ENCODE data around the gene ELP6.
A peak's percentile ranks its signal among the peaks of the same experiment; 100 is the strongest.
"Not testable (repeated sequence)": the region's sequence is repeated elsewhere in the genome, so short reads cannot be mapped to it uniquely, and the experiment has no call there.

ELP6 gene

DNA sequence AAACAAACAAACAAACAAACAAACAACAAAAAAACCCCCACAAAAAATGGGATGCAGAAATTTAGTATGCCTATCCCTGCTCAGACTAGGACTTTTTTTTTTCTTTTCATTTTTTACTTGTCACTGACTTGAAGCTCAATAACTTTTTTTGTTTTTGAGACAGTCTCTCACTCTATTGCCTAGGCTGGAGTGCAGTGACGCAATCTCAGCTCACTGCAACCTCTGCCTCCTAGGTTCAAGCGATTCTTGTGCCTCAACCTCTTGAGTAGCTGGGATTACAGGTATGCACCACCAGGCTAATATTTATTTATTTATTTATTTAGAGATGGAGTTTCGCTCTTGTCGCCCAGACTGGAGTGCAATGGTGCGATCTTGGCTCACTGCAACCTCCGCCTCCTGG, 8.2 kb downstream of the ELP6 start:
- not testable (repeated sequence) for DNase-seq

DNA sequence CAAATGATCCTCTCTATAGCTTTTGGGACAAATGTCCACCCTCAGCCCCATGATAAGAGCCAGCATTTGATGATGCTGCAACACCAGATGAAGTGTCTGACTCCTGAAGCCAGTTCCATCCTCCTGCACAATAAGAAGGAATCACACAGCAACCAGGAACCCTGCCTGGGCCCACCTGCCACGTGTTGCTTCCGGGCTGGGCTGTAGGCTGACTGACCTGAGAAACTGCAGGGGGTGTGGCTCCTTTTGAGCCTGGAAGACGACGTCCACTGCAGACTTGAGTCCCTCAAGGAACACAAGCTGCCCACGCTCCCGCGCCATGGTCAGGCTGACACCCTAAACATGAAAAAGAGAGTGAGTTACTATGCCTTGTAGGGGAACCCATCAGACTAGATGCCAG, 9.4 kb downstream of the ELP6 start:
- no peak for DNase-seq

DNA sequence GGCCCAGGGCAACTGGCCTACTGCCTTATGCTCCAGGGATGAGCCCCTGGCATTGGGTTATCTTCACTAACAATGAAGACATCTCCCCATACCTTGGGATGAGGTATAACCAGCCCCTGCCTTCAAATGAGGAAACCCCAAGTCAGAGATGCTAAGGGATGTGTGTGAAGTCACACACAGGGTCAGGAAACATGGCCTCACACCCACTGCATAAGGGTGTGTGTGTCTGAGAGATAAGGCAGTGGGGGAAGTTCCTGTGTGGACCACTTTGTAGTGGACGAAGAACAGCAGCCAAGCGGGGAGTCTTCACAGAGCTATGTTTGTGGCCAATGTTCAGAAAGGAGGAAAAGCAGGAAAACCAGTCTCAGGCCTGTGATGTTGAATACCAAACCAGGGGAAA, 10.5 kb downstream of the ELP6 start:
- no peak for DNase-seq

DNA sequence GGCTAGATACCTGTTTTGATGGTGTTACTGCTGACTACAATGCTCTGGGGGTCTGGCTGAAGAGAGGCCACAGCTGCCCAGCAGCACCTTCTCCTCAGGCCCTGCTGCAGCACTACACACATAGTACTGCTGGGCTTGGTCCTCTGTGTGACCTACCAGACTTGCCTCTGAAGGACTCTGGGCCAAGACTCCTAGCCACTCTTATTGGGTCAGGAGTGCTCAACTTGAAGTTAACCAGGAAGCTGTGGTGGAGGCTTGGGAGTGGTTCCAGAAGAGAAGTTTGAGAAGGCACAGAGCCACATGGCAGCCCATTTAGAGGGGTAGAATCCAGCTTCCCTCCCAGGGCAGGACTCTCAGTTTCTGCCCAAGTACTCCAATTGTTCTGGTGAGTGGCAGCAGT, 16.6 kb downstream of the ELP6 start:
- DNase-seq: no peak

DNA sequence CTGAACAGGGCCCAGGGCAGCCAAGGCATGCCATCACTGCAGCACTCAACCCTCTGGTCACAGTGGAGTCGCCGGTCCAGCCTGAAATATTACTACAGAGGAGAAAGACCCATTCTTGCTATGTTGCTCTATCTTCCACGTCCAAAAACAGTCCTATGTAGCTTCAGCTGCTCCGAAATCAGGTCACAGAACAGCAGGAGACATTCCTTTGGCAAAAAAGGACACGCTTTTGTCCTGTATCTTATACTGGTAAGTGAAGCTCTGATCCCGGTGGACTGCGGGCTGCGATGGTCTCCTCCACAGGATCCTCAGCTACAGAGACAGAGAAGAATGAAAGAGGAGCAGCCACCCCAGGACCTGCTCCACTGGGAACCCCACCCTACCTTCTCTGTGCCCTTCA, 17.6 kb downstream of the ELP6 start:
- DNase-seq: no peak

DNA sequence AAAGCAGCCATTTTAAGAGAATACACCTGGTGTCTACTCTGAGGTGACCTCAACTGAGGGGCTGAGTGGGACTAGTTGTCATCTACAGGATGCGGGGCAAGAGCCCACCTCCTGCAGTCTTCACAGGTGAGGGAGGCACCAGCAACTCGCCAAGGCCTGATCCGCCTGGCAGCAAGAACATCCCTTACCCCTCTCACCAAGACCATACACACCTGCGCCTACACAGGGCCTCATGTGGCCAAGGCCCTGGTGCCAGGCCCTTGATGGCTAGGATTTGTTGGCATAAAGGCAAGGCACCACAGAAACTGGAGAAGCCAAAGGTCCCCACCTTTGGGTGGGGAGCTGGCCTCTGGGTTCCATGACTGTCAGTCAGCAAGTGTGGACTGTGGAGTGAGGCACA, 18.4 kb downstream of the ELP6 start:
- no peak for DNase-seq

DNA sequence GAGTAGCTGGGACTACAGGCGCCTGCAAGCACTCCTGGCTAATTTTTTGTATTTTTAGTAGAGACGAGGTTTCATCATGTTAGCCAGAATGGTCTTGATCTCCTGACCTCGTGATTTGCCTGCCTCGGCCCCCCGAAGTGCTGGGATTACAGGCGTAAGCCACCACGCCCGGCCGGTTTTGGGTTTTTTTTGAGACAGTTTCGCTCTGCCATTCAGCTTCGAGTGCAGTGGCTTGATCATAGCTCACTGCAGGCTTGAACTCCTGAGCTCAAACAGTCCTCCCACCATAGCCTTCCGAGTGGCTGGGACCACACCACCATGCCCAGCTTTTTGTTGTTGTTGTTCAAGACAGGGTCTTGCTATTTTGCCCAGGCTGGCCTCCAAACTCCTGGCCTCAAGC, 21.7 kb downstream of the ELP6 start:
- no peak for DNase-seq

DNA sequence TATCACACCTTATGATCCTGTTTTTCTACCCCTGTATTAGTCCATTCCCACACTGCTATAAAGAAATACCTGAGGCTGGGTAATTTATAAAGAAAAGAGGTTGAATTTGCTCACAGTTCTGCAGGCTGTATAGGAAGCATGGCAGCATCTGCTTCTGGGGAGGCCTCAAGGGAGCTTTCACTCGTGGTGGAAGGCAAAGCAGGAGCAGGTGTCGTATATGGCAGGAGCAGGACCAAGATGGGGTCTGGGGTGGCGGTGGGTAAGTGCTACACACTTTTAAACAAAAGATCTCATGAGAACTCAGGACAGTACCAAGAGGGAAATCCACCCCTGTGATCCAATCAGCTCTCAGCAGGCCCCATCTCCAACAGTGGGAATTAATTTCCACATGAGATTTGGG, 22.3 kb downstream of the ELP6 start:
- no peak for DNase-seq

DNA sequence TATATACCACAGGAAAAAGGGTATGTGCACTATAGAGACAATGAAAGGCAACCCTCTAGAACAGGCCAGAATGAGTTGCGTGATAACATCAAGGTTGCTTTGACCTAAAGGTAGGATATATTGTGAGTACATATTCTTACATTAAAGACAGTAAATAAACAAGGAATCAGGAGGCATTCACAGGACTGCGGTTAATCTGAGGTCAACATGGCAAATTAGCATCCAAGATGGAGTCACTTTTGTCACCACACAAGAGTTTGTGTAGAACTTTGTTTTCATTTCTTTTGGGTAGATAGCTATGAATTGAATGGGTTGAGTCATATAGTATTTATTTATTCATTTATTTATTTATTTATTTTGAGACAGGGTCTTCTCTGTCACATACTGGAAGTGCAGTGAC, 26.2 kb downstream of the ELP6 start:
- DNase-seq: no peak

DNA sequence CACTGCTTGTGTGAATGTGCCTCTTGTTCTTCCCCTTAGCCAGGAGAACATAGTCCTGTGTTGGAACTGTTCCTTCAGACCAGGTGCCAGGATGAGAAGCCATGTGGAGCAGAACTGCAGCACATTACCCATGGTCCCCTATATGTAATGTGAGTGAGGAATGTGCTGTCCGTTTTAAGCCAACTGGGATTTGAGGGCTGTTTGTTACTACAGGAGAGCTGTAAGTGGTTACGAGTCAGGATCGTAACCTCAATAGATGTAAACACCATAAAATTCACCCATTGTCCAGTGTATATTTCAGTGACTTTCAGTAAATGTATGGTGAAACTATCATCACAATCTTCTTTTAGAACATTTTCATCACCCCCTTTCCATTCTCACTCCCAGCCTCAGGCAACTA, 27.7 kb downstream of the ELP6 start:
- no peak for DNase-seq

DNA sequence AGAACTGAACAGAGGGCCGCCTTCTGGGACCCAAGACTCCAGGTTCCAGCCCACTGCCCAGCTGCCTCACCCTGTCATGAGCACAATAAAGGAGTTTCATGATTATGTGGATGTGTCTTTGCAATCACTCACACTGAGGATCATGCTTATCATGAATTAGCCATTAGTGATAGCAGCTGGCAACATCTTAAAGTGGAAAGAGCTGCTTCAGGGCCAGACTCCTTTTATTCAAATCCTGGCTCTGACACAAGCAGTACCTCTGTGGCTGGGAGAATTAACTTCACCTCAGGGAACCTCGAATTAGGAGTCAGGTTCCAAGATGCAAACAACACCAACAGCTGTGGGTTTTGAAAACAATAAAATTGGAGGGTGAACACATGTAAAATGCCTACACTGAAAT, 31.1 kb downstream of the ELP6 start:
- no peak for DNase-seq

DNA sequence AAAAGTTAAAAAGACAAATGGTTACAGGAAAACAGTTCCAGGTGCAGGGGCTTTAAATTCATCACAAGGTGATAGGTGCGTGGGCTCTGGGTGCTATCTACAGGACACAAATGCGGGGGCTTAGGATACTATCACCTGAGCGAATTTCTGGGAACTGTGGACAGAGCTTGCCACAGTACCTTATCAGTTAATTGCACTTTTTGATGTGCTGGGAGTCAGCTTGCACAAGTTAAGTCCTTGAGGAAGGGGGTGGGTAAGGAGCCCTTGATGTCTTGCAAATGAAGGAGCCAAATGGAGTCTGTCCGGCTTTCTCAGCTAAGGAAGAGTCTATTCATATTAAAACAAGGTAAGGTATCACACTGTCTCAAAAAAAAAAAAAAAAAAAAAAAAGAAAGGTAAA, 31.7 kb downstream of the ELP6 start:
- not testable (repeated sequence) for DNase-seq

DNA sequence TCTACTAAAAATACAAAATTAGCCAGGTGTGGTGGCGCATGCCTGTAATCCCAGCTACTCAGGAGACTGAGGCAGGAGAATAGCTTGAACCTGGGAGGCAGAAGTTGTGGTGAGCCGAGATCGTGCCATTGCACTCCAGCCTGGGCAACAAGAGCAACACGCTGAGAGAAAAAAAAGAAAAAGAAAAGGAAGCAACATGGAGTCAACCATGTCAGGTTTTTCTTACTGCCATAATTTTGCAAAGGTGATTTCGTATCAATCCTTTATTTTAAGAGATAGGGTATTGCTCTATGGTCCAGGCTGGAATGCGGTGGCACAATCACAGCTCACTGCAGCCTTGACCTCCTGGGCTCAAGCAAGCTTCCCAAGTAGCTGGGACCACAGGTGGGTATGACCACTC, 33.2 kb downstream of the ELP6 start:
- DNase-seq: not testable (repeated sequence)

DNA sequence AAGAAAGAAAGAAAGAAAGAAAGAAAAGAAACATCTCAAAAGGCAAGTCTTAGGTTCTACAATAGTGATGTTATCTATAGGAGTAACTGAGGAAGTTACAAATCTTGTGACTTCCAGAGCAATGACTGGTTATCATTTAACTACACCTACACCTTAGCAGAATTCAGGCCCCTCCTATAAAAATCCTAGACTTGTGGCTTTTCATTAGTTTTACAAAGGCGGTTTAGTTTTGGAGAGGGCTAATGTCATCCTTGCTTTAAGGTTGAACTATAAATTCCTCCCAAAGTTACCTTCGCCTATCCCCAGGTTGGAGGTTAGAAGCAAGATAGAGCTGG, 33.7 kb downstream of the ELP6 start:
- DNase-seq: no peak

DNA sequence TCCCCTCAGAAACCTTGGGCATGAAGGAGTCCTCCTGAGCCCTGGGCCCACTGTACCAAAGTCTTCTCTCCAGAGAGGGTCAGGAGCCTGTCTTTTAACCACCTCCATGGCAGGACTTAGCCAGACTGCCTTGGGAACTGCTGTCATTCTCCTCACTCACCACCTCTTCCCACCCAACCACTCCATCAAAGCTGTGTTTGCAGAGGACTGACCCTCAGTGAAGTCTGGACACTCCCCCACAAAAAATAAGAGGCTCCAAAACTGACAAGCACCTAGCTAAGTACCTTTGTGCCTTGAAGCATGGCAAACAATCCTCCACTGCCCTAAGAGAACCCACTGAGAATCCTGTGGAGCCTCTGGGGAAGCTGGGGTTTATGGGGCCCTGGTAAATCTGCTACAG, 35.5 kb downstream of the ELP6 start:
- no peak for DNase-seq

DNA sequence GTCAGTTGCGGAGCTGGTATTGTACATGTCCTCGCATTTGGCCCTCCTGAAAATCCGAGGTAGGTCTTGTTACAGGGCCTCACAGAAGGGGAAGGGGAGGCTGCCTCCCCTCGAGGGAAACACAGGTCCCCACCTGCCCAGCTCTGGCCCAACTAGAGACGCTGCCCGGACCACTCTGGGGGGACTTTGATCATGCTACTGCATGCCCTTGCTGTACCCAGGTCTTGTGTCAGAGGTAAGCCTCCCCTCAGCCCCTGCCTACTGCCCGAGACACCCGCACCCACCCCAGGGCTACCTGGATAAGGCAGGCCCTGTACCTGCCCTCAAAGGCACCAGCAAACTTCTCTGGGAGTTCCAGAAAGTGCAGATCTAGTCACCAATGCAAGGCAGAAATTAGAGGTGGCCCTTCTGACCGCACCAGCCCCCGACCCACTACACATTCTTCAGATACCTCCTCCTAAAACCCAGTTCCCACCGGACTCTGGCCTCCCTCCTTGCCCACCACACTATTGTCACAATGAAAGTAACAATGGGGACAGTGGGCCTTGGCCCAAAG, 36.8 kb downstream of the ELP6 start:
- no peak for DNase-seq

DNA sequence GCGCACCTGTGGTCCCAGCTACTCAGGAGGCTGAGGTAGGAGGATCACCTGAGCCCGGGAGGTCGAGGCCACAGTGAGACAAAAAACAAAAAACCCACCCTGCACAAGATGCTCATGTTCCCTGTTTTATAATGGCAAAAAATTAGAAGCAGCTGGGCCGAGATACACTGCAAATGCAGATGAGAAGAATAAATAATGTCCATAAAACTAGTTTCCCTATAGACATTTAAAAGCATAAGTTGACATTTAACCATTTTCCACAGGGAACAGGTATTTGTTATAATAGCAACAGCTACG, 37.2 kb downstream of the ELP6 start:
- no peak for DNase-seq

DNA sequence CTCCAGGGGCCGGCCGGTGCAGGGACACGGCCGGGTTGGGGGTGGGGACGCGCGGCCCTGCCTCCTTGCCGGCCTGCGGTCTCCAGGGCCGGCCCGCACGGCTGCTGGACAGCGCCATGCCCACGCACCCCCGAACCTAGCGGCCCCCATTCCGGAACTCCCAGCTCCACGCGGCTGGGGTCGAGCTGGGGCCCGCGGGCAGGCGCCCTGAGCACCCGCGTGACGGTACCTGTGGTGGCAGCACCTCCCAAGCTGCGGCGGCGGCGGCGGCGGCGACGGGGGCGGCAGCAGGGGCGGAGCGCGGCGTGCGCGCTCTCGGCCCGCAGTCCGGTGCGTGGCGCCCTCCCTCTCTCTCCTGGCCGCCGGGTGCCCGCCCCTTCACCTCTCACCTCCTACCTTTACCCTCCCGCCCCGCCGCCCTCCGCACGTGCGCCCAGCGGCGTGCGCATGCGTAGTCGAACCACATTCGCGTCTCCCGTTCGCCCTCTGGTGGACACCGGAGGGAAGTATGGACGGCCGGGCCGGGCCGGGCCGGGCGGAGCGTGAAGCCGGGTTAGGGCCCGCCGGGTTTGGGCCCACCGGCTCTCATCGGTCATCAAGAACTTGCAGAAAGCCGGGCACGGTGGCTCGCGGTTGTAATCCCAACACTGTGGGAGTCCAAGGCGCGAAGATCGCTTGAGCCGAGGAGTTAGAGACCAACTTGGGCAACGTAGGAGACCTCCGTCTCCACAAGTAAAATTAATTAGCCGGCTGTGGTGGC, 37.8 kb downstream of the ELP6 start, which contains the start of gene SCAP:
TSS of gene SCAP (minus strand) at position 372 of the 760 bp plus-strand sequence. CDS start 32,948 bp downstream, outside the sequence.
- DNase-seq: peak; percentile 86

DNA sequence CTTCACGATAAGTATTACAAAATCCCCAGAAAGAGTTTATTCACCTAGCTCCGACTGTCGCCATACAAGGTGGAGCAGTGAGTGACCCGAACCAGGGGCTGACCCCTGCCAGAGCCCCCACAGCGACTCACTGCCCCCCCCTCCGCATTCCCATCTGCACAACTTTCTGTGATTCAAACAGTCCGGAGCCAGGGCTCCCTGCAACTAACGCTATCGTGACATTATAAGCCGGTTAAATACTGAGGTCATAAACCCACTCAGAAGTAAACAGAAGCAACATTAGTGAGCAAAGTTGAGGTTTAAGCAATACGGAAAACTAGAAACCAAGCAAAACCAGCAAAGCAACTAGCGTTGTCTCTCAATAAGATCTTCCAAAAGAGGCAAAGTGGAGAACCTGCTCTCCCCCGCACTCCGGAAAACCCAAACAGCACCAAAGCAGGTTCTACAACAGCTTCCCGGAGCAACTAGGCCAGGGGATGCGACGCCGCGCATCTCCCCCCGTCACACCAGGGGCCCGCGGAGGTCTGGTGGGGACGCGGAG, 38.4 kb downstream of the ELP6 start:
- DNase-seq: no peak

DNA sequence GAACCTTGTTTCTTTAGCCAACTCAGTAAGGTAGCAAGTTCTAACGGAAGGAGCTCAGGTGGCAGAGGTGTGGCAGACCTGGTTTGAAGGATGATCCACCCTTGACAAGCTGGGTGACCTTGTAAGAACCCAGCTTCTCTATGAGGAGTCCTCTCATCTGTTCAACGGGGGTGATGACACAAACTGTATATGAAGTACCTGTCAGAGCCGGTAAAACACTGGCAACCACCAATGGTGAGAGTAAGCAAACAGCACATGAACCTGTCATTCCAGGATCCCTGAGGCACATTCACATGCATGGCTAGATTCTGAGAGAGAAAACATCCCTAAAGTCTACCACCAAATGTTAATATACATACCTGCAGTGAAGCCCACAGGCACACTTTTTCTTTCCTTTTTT, 40.1 kb downstream of the ELP6 start:
- no peak for DNase-seq

DNA sequence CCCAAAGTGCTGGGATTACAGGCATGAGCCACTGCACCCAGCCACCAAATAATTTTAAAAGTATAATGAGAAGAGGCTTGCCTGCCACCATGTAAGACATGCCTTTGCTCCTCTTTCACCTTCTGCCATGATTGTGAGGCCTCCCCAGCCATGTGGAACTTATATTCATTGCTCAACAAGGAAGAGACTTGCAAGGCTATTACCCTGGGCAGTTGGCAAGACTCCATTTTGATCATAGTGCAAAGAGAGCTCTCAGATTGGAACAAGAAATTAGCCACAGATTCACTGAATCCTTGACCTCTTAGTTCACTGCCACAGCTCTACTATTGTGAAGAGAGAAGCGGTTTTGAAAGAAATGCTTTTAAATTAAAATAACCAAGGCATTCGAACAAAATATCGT, 43.9 kb downstream of the ELP6 start:
- no peak for DNase-seq

DNA sequence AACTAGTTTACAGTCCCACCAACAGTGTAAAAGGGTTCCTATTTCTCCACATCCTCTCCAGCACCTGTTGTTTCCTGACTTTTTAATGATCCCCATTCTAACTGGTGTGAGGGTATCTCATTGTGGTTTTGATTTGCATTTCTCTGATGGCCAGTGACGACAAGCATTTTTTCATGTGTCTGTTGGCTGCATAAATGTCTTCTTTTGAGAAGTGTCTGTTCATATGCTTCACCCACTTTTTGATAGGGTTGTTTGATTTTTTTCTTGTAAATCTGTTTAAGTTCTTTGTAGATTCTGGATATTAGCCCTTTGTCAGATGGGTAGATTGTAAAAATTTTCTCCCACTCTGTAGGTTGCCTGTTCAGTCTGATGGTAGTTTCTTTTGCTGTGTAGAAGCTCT, 45.2 kb downstream of the ELP6 start:
- DNase-seq: not testable (repeated sequence)

DNA sequence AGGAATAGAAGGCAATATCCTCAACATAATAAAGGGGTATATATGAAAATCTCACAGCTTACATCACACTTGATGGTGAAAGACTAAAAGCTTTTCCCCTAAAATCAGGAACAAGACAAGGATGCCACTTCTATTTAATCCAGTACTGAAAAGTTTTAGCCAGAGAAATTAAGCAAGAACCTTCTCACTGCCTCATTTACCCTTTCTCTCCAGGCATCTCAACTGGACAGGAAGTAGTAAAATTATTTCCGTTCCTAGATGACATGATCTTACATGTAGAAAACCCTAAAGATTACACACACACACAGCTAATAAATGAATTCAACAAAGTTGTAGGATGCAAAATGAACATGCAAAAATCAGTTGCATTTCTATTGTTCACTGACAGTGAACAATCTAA, 48.9 kb downstream of the ELP6 start:
- DNase-seq: no peak

DNA sequence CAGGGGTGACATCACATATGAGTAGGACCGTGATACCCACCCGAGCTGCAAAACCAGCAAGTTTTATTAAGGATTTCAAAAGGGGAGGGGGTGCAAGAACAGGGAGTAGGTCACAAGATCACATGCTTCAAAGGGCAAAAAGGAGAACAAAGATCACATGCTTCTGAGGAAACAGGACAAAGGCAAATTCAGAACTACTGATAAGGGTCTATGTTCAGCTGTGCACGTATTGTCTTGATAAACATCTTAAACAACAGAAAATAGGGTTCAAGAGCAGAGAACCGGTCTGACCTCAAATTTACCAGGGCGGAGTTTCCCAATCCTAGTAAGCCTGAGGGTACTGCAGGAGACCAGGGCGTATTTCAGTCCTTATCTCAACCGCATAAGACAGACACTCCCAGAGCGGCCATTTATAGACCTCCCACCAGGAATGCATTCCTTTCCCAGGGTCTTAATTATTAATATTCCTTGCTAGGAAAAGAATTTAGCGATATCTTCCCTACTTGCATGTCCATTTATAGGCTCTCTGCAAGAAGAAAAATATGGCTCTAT, 53.9 kb downstream of the ELP6 start:
- not testable (repeated sequence) for DNase-seq

DNA sequence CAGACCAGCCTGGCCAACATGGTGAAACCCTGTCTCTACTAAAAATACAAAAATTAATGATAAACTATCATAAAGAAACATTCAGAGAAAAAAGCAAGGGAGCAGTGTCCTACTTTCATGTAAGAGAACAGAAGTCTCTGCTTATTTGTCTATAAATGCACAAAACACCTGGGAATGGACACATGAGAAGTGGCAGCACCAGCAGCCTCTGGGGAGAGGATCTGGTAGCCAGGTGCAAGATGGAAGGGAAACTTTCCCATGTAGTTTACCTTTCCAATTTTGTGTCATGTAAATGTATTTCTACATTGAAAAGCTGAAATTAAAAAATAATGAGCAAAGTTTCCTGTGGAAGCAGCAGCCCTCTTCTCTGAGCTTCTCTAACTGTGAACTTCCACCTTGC, 56.5 kb downstream of the ELP6 start:
- DNase-seq: no peak

Data from DMS53 (cell line).